ENCODE results near the gene YLPM1. TPM values are rescaled to one million over a fixed set of nuclear protein-coding genes. Genes with fewer than 3 reads are reported as not detected.

The YLPM1 gene
- total RNA-seq, 1 donor from 2014 or later, result 29.8 TPM

- no peak for DNase-seq (ENCODE audit: low read depth)
These were observed 77.5 kb downstream of the YLPM1 start for GRCh38 chr14:74840603-74841030.

GRCh38 chr14:74841230-74842207 lies 78.4 kb downstream of the YLPM1 start:
- DNase-seq (ENCODE audit: low read depth), result no peak

- DNase-seq (ENCODE audit: low read depth), result peak; percentile 25
These were observed 80.5 kb downstream of the YLPM1 start for GRCh38 chr14:74843653-74844052.

GRCh38 chr14:74846168-74846567 lies 83.1 kb downstream of the YLPM1 start:
- DNase-seq (ENCODE audit: low read depth), result peak; percentile 33

GRCh38 chr14:74846968-74847665 lies 84.0 kb downstream of the YLPM1 start:
- no peak for DNase-seq (ENCODE audit: low read depth)

GRCh38 chr14:74848768-74849167 lies 85.7 kb downstream of the YLPM1 start:
- no peak for DNase-seq (ENCODE audit: low read depth)

GRCh38 chr14:74852922-74853530 lies 89.9 kb downstream of the YLPM1 start:
- DNase-seq (ENCODE audit: low read depth), result no peak

GRCh38 chr14:74853581-74853980 lies 90.5 kb downstream of the YLPM1 start:
- no peak for DNase-seq (ENCODE audit: low read depth)

GRCh38 chr14:74855021-74855420 lies 91.9 kb downstream of the YLPM1 start:
- no peak for DNase-seq (ENCODE audit: low read depth)

- DNase-seq (ENCODE audit: low read depth), result no peak
These were observed 92.8 kb downstream of the YLPM1 start for GRCh38 chr14:74855945-74856344.

GRCh38 chr14:74856366-74856765 lies 93.2 kb downstream of the YLPM1 start:
- peak; percentile 24 for DNase-seq (ENCODE audit: low read depth)

- no peak for DNase-seq (ENCODE audit: low read depth)
These were observed 94.9 kb downstream of the YLPM1 start for GRCh38 chr14:74858022-74858421.

GRCh38 chr14:74859757-74860552 lies 96.8 kb downstream of the YLPM1 start:
- no peak for DNase-seq (ENCODE audit: low read depth)

GRCh38 chr14:74860899-74861733 lies 98.0 kb downstream of the YLPM1 start:
- DNase-seq (ENCODE audit: low read depth), result peak; percentile 90

- DNase-seq (ENCODE audit: low read depth), result no peak
These were observed 98.6 kb downstream of the YLPM1 start for GRCh38 chr14:74861734-74862090.

GRCh38 chr14:74863274-74863673 lies 100.2 kb downstream of the YLPM1 start:
- DNase-seq (ENCODE audit: low read depth), result no peak

GRCh38 chr14:74864198-74864597 lies 101.1 kb downstream of the YLPM1 start:
- no peak for DNase-seq (ENCODE audit: low read depth)

GRCh38 chr14:74865156-74865555 lies 102.0 kb downstream of the YLPM1 start:
- DNase-seq (ENCODE audit: low read depth), result no peak

GRCh38 chr14:74866708-74867389 lies 103.7 kb downstream of the YLPM1 start:
- no peak for DNase-seq (ENCODE audit: low read depth)

- DNase-seq (ENCODE audit: low read depth), result no peak
These were observed 104.6 kb downstream of the YLPM1 start for GRCh38 chr14:74867673-74868072.

Measured in myocyte (in vitro differentiated cells).